Endothelial cell of umbilical vein (primary cell): ENCODE data around the gene DRAP1. TPM values are rescaled to one million over a fixed set of nuclear protein-coding genes. Genes with fewer than 3 reads are reported as not detected.

Experiments used
- BruUV-seq: library from RNA; stranded (reverse); fragments of 400-500 nt; replicated peaks from 2 replicates; lab custom pipeline; 2021; lab: Mats Ljungman, UMichigan
- CTCF ChIA-PET: fragments of 300-600, 350-600 bp; sonication (Branson Sonifier 250); formaldehyde crosslinking; loops from one replicate; lab custom pipeline; 2021; ENCODE audit warnings: antibody characterized with exemption, inconsistent platforms; lab: Charles Lee
- POLR2A ChIA-PET: fragments of 300-600, 350-600 bp; sonication (Branson Sonifier 250); formaldehyde crosslinking; loops from one replicate; lab custom pipeline; 2021; ENCODE audit warnings: antibody characterized with exemption, inconsistent platforms; lab: Charles Lee
- DNase-seq: peaks from one replicate; pipeline ENCODE4 v3.0.0-alpha.2; 2011; ENCODE audit warnings: low read depth, low spot score
- FAIRE-seq: peaks from 2 replicates; lab custom pipeline; 2011; peaks lifted over from hg19 to GRCh38; lab: Jason Lieb, UNC
- H2AFZ ChIP-seq: 2 replicates; pipeline ENCODE4 v1.6.0; 2012; ENCODE audit warnings: low read depth, low read length, control low read depth, inconsistent platforms
- H3K27ac ChIP-seq: 2 replicates; pipeline ENCODE4 v1.5.1; 2011; ENCODE audit warnings: low read depth, mild to moderate bottlenecking, control low read depth, low read length, moderate library complexity; ENCODE audit not compliant: insufficient read depth
- H3K27me3 ChIP-seq, 2 experiments: 2 replicates each; pipeline versions ENCODE4 v1.6.0 to v1.6.1; 2011; ENCODE audit warnings: low read length in 2 of 2, mixed read lengths in 1 of 2; ENCODE audit not compliant: control insufficient read depth in 2 of 2, insufficient read depth in 2 of 2
- H3K36me3 ChIP-seq, 2 experiments: 2 replicates in 1 of 2; 3 replicates in 1 of 2; pipeline ENCODE4 v1.5.1; 2011; ENCODE audit warnings: low read length in 2 of 2, mild to moderate bottlenecking in 1 of 2, moderate library complexity in 1 of 2; ENCODE audit not compliant: control insufficient read depth in 2 of 2, insufficient read depth in 2 of 2; ENCODE audit errors: extremely low read depth in 1 of 2
- H3K4me1 ChIP-seq: 3 replicates; pipeline ENCODE4 v1.5.1; 2011; ENCODE audit warnings: mild to moderate bottlenecking, low read length; ENCODE audit not compliant: control insufficient read depth, insufficient read depth; ENCODE audit errors: extremely low read depth
- H3K4me2 ChIP-seq: 2 replicates; pipeline ENCODE4 v1.6.1; 2011; ENCODE audit warnings: low read length, control low read depth, mixed read lengths; ENCODE audit not compliant: insufficient read depth
- H3K4me3 ChIP-seq, 3 experiments: fragments of 200-600 bp in 1 of 3; sonication (generic), shearing (Covaris generic) in 1 of 3; replicated peaks in 1 of 3; 2 replicates each; pipeline ENCODE4 v1.5.1; 2011 to 2016; ENCODE audit warnings: control low read depth in 3 of 3, low read length in 3 of 3, mild to moderate bottlenecking in 2 of 3, inconsistent platforms in 1 of 3, low read depth in 1 of 3, moderate library complexity in 1 of 3; ENCODE audit not compliant: insufficient read depth in 1 of 3
- H3K79me2 ChIP-seq: 2 replicates; pipeline ENCODE4 v1.6.0; 2012; ENCODE audit warnings: low read length, inconsistent platforms; ENCODE audit not compliant: control insufficient read depth, insufficient read depth
- H3K9ac ChIP-seq: replicated peaks from 2 replicates; pipeline ENCODE3; 2011; ENCODE audit warnings: low read length, control low read depth; ENCODE audit not compliant: insufficient read depth; ENCODE audit errors: extremely low read depth
- H3K9me1 ChIP-seq: replicated peaks from 3 replicates; pipeline ENCODE4 v1.6.0; 2011; ENCODE audit warnings: mild to moderate bottlenecking, low read length; ENCODE audit not compliant: control insufficient read depth, insufficient read depth; ENCODE audit errors: extremely low read depth
- H3K9me3 ChIP-seq: replicated peaks from 2 replicates; pipeline ENCODE4 v1.5.1; 2012; ENCODE audit warnings: low read length, inconsistent platforms; ENCODE audit not compliant: control insufficient read depth, insufficient read depth
- H4K20me1 ChIP-seq: replicated peaks from 2 replicates; pipeline ENCODE3; 2011; ENCODE audit warnings: mild to moderate bottlenecking, low read length; ENCODE audit not compliant: control insufficient read depth, insufficient read depth; ENCODE audit errors: extremely low read depth
- EZH2 ChIP-seq: IDR thresholded peaks from 2 replicates; pipeline ENCODE4 v1.6.1; 2012; ENCODE audit warnings: borderline replicate concordance, low read depth, mild to moderate bottlenecking, moderate library complexity, low read length, inconsistent platforms; ENCODE audit not compliant: severe bottlenecking
- FOS ChIP-seq: IDR thresholded peaks from 2 replicates; pipeline ENCODE4 v1.6.1; 2011; ENCODE audit warnings: mild to moderate bottlenecking, low read length, moderate library complexity, borderline replicate concordance; ENCODE audit not compliant: insufficient read depth
- GATA2 ChIP-seq: IDR thresholded peaks from 2 replicates; pipeline ENCODE4 v1.7.0; 2011; ENCODE audit warnings: low read depth, mild to moderate bottlenecking, moderate library complexity, mixed read lengths, low read length; ENCODE audit not compliant: insufficient read length, insufficient read depth
- JUN ChIP-seq: IDR thresholded peaks from 2 replicates; pipeline ENCODE4 v1.6.1; 2011; ENCODE audit warnings: borderline replicate concordance, low read depth; ENCODE audit not compliant: insufficient read length, insufficient read depth
- MYC ChIP-seq: IDR thresholded peaks from one replicate; pipeline ENCODE4 v1.6.1; 2011; ENCODE audit warnings: mild to moderate bottlenecking, low read depth, low read length
- POLR2A ChIP-seq: IDR thresholded peaks from 2 replicates; pipeline ENCODE4 v1.6.1; 2012; ENCODE audit warnings: low read depth, mild to moderate bottlenecking, control low read depth, low read length
- POLR2AphosphoS5 ChIP-seq: IDR thresholded peaks from 2 replicates; pipeline ENCODE4 v1.6.1; 2012; ENCODE audit warnings: low read depth, mild to moderate bottlenecking, control low read depth, low read length, moderate library complexity; ENCODE audit not compliant: insufficient read depth
- dilution Hi-C: fragments of 300-500 bp; cut with MboI; formaldehyde crosslinking; loops from one replicate; pipeline ENCODE4 v1.15.0; 2019; ENCODE audit warnings: low sequenced_read_pairs; ENCODE audit not compliant: extremely low pct_ligation_motif_present
- intact Hi-C: fragments of 100-400 bp; cut with micrococcal nuclease; formaldehyde crosslinking; loops from one replicate; pipeline ENCODE4 v1.10.0; 2022
- polyA plus RNA-seq, 4 experiments: library from polyadenylated mRNA; depleted of rRNA in 3 of 4; stranded (reverse) in 3 of 4; unstranded in 1 of 4; fragments of >200 nt; gene quantifications; 2 replicates each; pipeline versions ENCODE4 v1.2.1 to v1.2.3, GENCODE V29; 2011 to 2012; ENCODE audit warnings: missing spikeins in 1 of 4
- total RNA-seq: library from RNA; stranded (reverse); gene quantifications from 2 replicates; pipeline ENCODE4 v1.2.3, GENCODE V29; 2021
- TF ChIP-seq, protein P1 (sequence below), 2 donors: IDR thresholded peaks; 1 replicate in 1 of 2; 2 replicates in 1 of 2; pipeline ENCODE4 v1.5.1; 2011; ENCODE audit warnings: low read length in 2 of 2, mild to moderate bottlenecking in 2 of 2, moderate library complexity in 2 of 2, control low read depth in 1 of 2, inconsistent platforms in 1 of 2, low read depth in 1 of 2; ENCODE audit not compliant: insufficient read depth in 1 of 2; ENCODE audit errors: extremely low read depth in 1 of 2
- TF ChIP-seq, protein P2 (sequence below): IDR thresholded peaks from 2 replicates; pipeline ENCODE4 v1.6.1; 2011; ENCODE audit not compliant: insufficient read depth, insufficient read length

The DRAP1 gene
- total and polyA plus RNA-seq, 2 donors (not counting 3 experiments of a cell fraction or from before 2014, with no cell fraction given), result 74.9 to 114 TPM

DNA sequence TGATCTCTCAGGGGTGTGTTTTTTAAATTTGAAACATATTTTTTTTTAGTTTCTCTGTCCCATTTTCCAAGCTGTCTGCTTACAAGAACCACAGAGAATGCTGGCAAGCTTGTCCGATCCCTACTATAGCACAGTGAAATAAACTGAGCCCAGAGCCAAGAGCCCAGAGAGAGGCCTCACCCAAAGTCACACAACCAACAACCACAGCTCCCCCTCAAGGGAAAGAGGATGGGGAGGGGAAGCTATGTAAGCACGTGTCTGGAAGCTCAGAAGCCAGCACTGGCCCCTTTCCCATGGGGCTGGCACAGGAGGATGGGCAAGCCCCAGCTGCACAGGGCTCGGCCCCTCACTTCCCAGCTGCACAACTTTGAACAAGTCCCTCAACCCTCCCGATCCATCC is 39.1 kb downstream of the DRAP1 start:
- no peak for TF ChIP-seq MYC
- no TSS peak for BruUV-seq
- ChIA-PET CTCF (interaction anchor here (1.5 kb wide), 1 partner anchor 11 kb away, joined by 4 read pairs; no protein-coding TSS in a partner anchor), POLR2A (no interaction called here)
- no peak for FAIRE-seq
- peaks cover 17% of the 10 kb centered on the region for H3K79me2 ChIP-seq
- no peaks in the 10 kb centered on the region for H3K9me3 ChIP-seq
- H3K27me3 ChIP-seq, result no peaks in the 10 kb centered on the region
- H3K9me1 ChIP-seq, result no peaks in the 10 kb centered on the region
- no peaks in the 10 kb centered on the region for H4K20me1 ChIP-seq
- dilution Hi-C loops, result no loop called here
- no peak overlapping the region for H3K4me2 ChIP-seq
- H3K4me3 ChIP-seq, result no peak overlapping the region
- no peak overlapping the region for H3K27ac ChIP-seq
- H2AFZ ChIP-seq, result no peak overlapping the region
- no peak overlapping the region for H3K9ac ChIP-seq
- DNase-seq, result no peak
- H3K36me3 ChIP-seq, result no peaks in the 10 kb centered on the region
- peaks cover 11% of the 10 kb centered on the region for H3K4me1 ChIP-seq
- intact Hi-C loops, result no loop called here

DNA sequence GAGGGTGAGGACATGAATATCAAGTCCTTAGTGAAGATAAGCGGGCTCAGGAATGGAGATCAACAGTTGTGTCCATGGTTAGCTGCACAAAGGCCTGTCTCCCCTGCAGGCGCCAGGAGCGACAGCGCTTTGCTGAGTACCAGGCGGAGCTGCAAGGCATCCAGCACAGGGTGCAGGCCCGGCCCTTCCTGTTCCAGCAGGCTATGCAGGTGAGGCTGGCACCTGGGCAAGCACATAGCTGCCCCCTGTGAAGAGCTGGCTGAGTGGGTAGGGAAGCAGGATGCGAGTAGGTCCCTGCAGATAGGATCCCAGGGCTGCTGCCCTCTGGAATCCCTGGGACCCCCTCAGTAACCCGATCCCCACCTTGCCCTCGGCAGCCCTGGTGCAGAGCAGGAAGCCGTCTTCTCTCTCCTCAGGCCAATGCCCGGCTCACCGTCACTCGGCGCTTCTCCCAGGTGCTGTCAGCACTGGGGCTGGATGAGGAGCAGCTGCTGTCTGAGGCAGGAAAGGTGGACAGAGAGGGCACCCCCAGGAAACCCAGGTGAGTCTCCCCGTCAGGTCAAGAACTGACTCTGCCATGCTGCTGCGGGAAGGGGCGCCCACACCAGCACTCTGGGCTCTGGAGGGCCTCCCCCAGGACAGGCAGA is 39.7 kb downstream of the DRAP1 start:
- CTCF ChIA-PET, result interaction anchor here (0.5 to 1.5 kb wide), 2 partner anchors 12 to 1656 kb away, joined by 3 to 4 read pairs; no protein-coding TSS in a partner anchor
- Histone ChIP-seq H3K9me3 (no peaks in the 10 kb centered on the region), H3K36me3 (no peaks in the 10 kb centered on the region), H3K4me2 (no peak overlapping the region), H3K4me1 (peaks cover 11% of the 10 kb centered on the region), H3K27me3 (no peaks in the 10 kb centered on the region), H4K20me1 (no peaks in the 10 kb centered on the region), H3K79me2 (peaks cover 21% of the 10 kb centered on the region), H3K27ac (no peak overlapping the region), H2AFZ (no peak overlapping the region), H3K9ac (no peak overlapping the region), H3K9me1 (no peaks in the 10 kb centered on the region), H3K4me3 (no peak overlapping the region)
- dilution Hi-C loops, result no loop called here
- no peak for DNase-seq
- BruUV-seq, result no TSS peak
- FAIRE-seq, result no peak
- POLR2A ChIA-PET, result no interaction called here
- intact Hi-C loops, result no loop called here
- TF ChIP-seq, protein P1, sequence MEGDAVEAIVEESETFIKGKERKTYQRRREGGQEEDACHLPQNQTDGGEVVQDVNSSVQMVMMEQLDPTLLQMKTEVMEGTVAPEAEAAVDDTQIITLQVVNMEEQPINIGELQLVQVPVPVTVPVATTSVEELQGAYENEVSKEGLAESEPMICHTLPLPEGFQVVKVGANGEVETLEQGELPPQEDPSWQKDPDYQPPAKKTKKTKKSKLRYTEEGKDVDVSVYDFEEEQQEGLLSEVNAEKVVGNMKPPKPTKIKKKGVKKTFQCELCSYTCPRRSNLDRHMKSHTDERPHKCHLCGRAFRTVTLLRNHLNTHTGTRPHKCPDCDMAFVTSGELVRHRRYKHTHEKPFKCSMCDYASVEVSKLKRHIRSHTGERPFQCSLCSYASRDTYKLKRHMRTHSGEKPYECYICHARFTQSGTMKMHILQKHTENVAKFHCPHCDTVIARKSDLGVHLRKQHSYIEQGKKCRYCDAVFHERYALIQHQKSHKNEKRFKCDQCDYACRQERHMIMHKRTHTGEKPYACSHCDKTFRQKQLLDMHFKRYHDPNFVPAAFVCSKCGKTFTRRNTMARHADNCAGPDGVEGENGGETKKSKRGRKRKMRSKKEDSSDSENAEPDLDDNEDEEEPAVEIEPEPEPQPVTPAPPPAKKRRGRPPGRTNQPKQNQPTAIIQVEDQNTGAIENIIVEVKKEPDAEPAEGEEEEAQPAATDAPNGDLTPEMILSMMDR (IDR thresholded peaks at IDR 0.05; ENCODE audit: extremely low read depth in 1 of 2, insufficient read depth in 1 of 2, low read depth in 1 of 2, low read length in 2 of 2), result no peak
- TF ChIP-seq EZH2, result no peak
- no peak for TF ChIP-seq MYC
- TF ChIP-seq FOS, result no peak
- TF ChIP-seq POLR2AphosphoS5, result no peak
- no peak for TF ChIP-seq GATA2
- TF ChIP-seq JUN, result no peak
- TF ChIP-seq, protein P2, sequence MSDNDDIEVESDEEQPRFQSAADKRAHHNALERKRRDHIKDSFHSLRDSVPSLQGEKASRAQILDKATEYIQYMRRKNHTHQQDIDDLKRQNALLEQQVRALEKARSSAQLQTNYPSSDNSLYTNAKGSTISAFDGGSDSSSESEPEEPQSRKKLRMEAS, result no peak
- TF ChIP-seq POLR2A, result no peak
